ENCODE measurements around the gene BST2.

- TF ChIP-seq POLR2A (IDR thresholded peaks at IDR 0.05; ENCODE audit: extremely low read depth, insufficient read length): no peak
- TF ChIP-seq CTCF (IDR thresholded peaks at IDR 0.05; ENCODE audit: low read depth, low read length): no peak
- no peak for TF ChIP-seq MAX (IDR thresholded peaks at IDR 0.05; ENCODE audit: low read depth, low read length)
These were observed 11.5 kb downstream of the BST2 start, which contains the start of gene CCDC194 for GRCh38 chr19:17393914-17394313.

Data from NB4 (cell line).